Measurements from ENCODE around the gene PRSS37.
"Not testable (repeated sequence)": the region's sequence is repeated elsewhere in the genome, so short reads cannot be mapped to it uniquely, and the experiment has no call there.

The PRSS37 gene

GRCh38 chr7:141841385-141841784 lies at the start of gene PRSS37:
Gene PRSS37, minus strand, starts transcription at chr7:141841485. Its CDS starts 436 bp downstream, at chr7:141841049.
- DNase-seq, result no peak

GRCh38 chr7:141889321-141889720 lies 48.0 kb upstream of the PRSS37 start:
- no peak for DNase-seq

- no peak for DNase-seq
Observed at GRCh38 chr7:141884539-141885225, 43.4 kb upstream of the PRSS37 start.

- DNase-seq, result no peak
Observed at GRCh38 chr7:141880960-141881359, 39.7 kb upstream of the PRSS37 start.

- DNase-seq, result no peak
Observed at GRCh38 chr7:141877365-141877764, 36.1 kb upstream of the PRSS37 start.

- no peak for DNase-seq
Observed at GRCh38 chr7:141876371-141876770, 35.1 kb upstream of the PRSS37 start.

- no peak for DNase-seq
Observed at GRCh38 chr7:141875453-141875852, 34.2 kb upstream of the PRSS37 start.

GRCh38 chr7:141874787-141875186 lies 33.5 kb upstream of the PRSS37 start:
- no peak for DNase-seq

- no peak for DNase-seq
Observed at GRCh38 chr7:141872931-141873330, 31.6 kb upstream of the PRSS37 start.

- no peak for DNase-seq
Observed at GRCh38 chr7:141866974-141867373, 25.7 kb upstream of the PRSS37 start.

GRCh38 chr7:141864765-141865447 lies 23.6 kb upstream of the PRSS37 start:
- no peak for DNase-seq

- DNase-seq, result no peak
Observed at GRCh38 chr7:141860207-141860606, 18.9 kb upstream of the PRSS37 start.

- peak; percentile 12 for DNase-seq
Observed at GRCh38 chr7:141847996-141848395, 6.7 kb upstream of the PRSS37 start.

- DNase-seq, result no peak
Observed at GRCh38 chr7:141844256-141844655, 3.0 kb upstream of the PRSS37 start.

GRCh38 chr7:141842904-141843303 lies 1.6 kb upstream of the PRSS37 start:
- no peak for DNase-seq

GRCh38 chr7:141840708-141841107 lies 577 bp downstream of the PRSS37 start:
- no peak for DNase-seq

GRCh38 chr7:141839256-141839655 lies 2.0 kb downstream of the PRSS37 start:
- no peak for DNase-seq

- DNase-seq, result no peak
Observed at GRCh38 chr7:141838581-141838980, 2.7 kb downstream of the PRSS37 start.

GRCh38 chr7:141837683-141838082 lies 3.6 kb downstream of the PRSS37 start:
- DNase-seq, result peak; percentile 4

GRCh38 chr7:141822432-141822831 lies 18.9 kb downstream of the PRSS37 start:
- not testable (repeated sequence) for DNase-seq

GRCh38 chr7:141820067-141820466 lies 21.2 kb downstream of the PRSS37 start:
- peak; percentile 4 for DNase-seq

GRCh38 chr7:141792526-141792925 lies 48.8 kb downstream of the PRSS37 start:
- no peak for DNase-seq

- no peak for DNase-seq
Observed at GRCh38 chr7:141789917-141790316, 51.4 kb downstream of the PRSS37 start, which contains the start of gene TAS2R5. Gene TAS2R5, plus strand, starts transcription at chr7:141790217. Its CDS starts 145 bp downstream, at chr7:141790362.

- DNase-seq, result no peak
Observed at GRCh38 chr7:141788296-141788695, 53.0 kb downstream of the PRSS37 start.

Measured in NCI-H82 (cell line).